NCI-H1105 (cell line): Measurements from ENCODE around the gene SH3PXD2A.

Experiments
- DNase-seq: peaks from one replicate; lab custom pipeline; 2025; lab: John Stamatoyannopoulos, UW

SH3PXD2A gene

DNA sequence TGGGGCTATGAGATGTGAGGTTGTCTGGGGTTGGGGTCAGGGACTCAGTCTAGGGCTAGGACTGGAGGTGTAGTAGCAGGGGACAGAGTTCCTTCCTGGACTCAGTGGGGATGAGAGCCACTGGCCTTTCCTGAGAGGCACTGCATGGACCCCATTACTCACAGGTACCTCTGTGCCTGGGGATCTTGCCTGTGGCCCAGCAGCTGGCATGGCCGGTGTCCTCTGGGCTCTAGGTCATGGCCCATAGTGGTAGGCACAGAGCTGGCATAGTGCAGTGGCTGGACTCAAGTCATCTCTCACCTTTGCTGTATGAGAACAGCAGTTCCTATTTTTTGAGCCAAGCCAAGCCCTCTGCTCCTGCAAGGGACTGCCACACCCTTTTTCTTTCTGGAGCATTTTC lies 310.0 kb downstream of the SH3PXD2A start:
- no peak for DNase-seq

- DNase-seq, result no peak
Observed at GRCh38 chr10:103544657-103545310, 310.6 kb downstream of the SH3PXD2A start.
